HEK293 (cell line): ENCODE results near the gene VCL.

ENCODE experiments used
- PRDM1 ChIP-seq: fragments of 450-650 bp; formaldehyde crosslinking; IDR thresholded peaks from 2 replicates; pipeline ENCODE4; 2016; ENCODE audit warnings: missing biosample characterization, missing genetic modification characterization
- ZNF214 ChIP-seq: fragments of 450-650 bp; formaldehyde crosslinking; IDR thresholded peaks from 2 replicates; pipeline ENCODE4 v1.5.1; 2017; ENCODE audit warnings: missing biosample characterization, mild to moderate bottlenecking, missing genetic modification characterization, borderline replicate concordance
- ZNF23 ChIP-seq: fragments of 450-650 bp; formaldehyde crosslinking; IDR thresholded peaks from 2 replicates; pipeline ENCODE4 v1.5.1; 2016; ENCODE audit warnings: missing biosample characterization, missing genetic modification characterization, borderline replicate concordance
- ZNF610 ChIP-seq: fragments of 450-650 bp; formaldehyde crosslinking; IDR thresholded peaks from 2 replicates; pipeline ENCODE4 v1.5.1; 2016; ENCODE audit warnings: missing biosample characterization, missing genetic modification characterization, borderline replicate concordance
- ZNF670 ChIP-seq: fragments of 450-650 bp; formaldehyde crosslinking; IDR thresholded peaks from 2 replicates; pipeline ENCODE4 v1.5.1; 2016; ENCODE audit warnings: missing biosample characterization, missing genetic modification characterization, low read depth
- TF ChIP-seq, protein P1 (sequence below): fragments of 450-650 bp; formaldehyde crosslinking; conservative IDR thresholded peaks from 2 replicates; pipeline ENCODE4 v1.5.1; 2016; ENCODE audit warnings: low read depth, missing biosample characterization, missing genetic modification characterization
- TF ChIP-seq, protein P2 (sequence below): fragments of 450-650 bp; formaldehyde crosslinking; IDR thresholded peaks from 2 replicates; pipeline ENCODE4 v1.5.1; 2017; ENCODE audit warnings: missing biosample characterization, missing genetic modification characterization
- TF ChIP-seq, protein P3 (sequence below): fragments of 450-650 bp; formaldehyde crosslinking; IDR thresholded peaks from 2 replicates; pipeline ENCODE4 v1.5.1; 2017; ENCODE audit warnings: missing biosample characterization, missing genetic modification characterization
- TF ChIP-seq, protein P4 (sequence below): fragments of 450-650 bp; formaldehyde crosslinking; IDR thresholded peaks from 2 replicates; pipeline ENCODE4 v1.5.1; 2016; ENCODE audit warnings: missing biosample characterization, missing genetic modification characterization, borderline replicate concordance
- TF ChIP-seq, protein P5 (sequence below): fragments of 450-650 bp; formaldehyde crosslinking; IDR thresholded peaks from 2 replicates; pipeline ENCODE4 v1.5.1; 2016; ENCODE audit warnings: missing biosample characterization, missing genetic modification characterization
- TF ChIP-seq, protein P6 (sequence below): fragments of 450-650 bp; formaldehyde crosslinking; conservative IDR thresholded peaks from 2 replicates; pipeline ENCODE4 v1.5.1; 2016; ENCODE audit warnings: low read depth, missing biosample characterization, missing genetic modification characterization
- TF ChIP-seq, protein P7 (sequence below): fragments of 450-650 bp; formaldehyde crosslinking; IDR thresholded peaks from 2 replicates; pipeline ENCODE4 v1.5.1; 2017; ENCODE audit warnings: missing biosample characterization, missing genetic modification characterization

Gene VCL

DNA sequence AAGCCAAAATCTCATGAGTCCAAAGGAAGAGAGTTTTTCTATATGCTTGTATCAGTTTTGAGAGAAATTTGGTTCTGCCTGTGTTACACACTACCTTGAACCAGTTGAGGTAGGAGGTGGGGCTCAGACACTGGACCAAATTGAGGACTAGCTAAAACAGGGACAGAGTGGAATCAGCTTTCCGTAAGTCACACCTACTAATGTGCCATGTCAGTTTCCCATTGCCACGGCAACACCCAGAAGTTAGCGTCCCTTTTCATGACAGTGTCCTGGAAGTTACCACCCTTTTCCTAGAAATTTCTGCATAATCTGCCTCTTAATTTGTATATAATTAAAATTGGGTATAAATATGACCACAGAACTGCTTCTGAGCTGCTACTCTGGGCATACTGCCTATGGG lies 162.1 kb downstream of the VCL start (continued):
- TF ChIP-seq, protein P1, sequence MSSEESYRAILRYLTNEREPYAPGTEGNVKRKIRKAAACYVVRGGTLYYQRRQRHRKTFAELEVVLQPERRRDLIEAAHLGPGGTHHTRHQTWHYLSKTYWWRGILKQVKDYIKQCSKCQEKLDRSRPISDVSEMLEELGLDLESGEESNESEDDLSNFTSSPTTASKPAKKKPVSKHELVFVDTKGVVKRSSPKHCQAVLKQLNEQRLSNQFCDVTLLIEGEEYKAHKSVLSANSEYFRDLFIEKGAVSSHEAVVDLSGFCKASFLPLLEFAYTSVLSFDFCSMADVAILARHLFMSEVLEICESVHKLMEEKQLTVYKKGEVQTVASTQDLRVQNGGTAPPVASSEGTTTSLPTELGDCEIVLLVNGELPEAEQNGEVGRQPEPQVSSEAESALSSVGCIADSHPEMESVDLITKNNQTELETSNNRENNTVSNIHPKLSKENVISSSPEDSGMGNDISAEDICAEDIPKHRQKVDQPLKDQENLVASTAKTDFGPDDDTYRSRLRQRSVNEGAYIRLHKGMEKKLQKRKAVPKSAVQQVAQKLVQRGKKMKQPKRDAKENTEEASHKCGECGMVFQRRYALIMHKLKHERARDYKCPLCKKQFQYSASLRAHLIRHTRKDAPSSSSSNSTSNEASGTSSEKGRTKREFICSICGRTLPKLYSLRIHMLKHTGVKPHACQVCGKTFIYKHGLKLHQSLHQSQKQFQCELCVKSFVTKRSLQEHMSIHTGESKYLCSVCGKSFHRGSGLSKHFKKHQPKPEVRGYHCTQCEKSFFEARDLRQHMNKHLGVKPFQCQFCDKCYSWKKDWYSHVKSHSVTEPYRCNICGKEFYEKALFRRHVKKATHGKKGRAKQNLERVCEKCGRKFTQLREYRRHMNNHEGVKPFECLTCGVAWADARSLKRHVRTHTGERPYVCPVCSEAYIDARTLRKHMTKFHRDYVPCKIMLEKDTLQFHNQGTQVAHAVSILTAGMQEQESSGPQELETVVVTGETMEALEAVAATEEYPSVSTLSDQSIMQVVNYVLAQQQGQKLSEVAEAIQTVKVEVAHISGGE = no peak
- TF ChIP-seq ZNF23 (tag by site-specific recombination) (no peak), ZNF670 (tag by site-specific recombination) (no peak), PRDM1 (tag by site-specific recombination) (no peak), ZNF214 (no peak), ZNF610 (tag by site-specific recombination) (no peak)
- TF ChIP-seq, protein P2, sequence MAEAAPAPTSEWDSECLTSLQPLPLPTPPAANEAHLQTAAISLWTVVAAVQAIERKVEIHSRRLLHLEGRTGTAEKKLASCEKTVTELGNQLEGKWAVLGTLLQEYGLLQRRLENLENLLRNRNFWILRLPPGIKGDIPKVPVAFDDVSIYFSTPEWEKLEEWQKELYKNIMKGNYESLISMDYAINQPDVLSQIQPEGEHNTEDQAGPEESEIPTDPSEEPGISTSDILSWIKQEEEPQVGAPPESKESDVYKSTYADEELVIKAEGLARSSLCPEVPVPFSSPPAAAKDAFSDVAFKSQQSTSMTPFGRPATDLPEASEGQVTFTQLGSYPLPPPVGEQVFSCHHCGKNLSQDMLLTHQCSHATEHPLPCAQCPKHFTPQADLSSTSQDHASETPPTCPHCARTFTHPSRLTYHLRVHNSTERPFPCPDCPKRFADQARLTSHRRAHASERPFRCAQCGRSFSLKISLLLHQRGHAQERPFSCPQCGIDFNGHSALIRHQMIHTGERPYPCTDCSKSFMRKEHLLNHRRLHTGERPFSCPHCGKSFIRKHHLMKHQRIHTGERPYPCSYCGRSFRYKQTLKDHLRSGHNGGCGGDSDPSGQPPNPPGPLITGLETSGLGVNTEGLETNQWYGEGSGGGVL = no peak
- TF ChIP-seq, protein P3, sequence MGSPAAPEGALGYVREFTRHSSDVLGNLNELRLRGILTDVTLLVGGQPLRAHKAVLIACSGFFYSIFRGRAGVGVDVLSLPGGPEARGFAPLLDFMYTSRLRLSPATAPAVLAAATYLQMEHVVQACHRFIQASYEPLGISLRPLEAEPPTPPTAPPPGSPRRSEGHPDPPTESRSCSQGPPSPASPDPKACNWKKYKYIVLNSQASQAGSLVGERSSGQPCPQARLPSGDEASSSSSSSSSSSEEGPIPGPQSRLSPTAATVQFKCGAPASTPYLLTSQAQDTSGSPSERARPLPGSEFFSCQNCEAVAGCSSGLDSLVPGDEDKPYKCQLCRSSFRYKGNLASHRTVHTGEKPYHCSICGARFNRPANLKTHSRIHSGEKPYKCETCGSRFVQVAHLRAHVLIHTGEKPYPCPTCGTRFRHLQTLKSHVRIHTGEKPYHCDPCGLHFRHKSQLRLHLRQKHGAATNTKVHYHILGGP (tag by site-specific recombination) = no peak
- TF ChIP-seq, protein P4, sequence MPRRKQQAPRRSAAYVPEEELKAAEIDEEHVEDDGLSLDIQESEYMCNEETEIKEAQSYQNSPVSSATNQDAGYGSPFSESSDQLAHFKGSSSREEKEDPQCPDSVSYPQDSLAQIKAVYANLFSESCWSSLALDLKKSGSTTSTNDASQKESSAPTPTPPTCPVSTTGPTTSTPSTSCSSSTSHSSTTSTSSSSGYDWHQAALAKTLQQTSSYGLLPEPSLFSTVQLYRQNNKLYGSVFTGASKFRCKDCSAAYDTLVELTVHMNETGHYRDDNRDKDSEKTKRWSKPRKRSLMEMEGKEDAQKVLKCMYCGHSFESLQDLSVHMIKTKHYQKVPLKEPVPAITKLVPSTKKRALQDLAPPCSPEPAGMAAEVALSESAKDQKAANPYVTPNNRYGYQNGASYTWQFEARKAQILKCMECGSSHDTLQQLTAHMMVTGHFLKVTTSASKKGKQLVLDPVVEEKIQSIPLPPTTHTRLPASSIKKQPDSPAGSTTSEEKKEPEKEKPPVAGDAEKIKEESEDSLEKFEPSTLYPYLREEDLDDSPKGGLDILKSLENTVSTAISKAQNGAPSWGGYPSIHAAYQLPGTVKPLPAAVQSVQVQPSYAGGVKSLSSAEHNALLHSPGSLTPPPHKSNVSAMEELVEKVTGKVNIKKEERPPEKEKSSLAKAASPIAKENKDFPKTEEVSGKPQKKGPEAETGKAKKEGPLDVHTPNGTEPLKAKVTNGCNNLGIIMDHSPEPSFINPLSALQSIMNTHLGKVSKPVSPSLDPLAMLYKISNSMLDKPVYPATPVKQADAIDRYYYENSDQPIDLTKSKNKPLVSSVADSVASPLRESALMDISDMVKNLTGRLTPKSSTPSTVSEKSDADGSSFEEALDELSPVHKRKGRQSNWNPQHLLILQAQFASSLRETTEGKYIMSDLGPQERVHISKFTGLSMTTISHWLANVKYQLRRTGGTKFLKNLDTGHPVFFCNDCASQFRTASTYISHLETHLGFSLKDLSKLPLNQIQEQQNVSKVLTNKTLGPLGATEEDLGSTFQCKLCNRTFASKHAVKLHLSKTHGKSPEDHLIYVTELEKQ (tag by site-specific recombination) = no peak
- TF ChIP-seq, protein P5, sequence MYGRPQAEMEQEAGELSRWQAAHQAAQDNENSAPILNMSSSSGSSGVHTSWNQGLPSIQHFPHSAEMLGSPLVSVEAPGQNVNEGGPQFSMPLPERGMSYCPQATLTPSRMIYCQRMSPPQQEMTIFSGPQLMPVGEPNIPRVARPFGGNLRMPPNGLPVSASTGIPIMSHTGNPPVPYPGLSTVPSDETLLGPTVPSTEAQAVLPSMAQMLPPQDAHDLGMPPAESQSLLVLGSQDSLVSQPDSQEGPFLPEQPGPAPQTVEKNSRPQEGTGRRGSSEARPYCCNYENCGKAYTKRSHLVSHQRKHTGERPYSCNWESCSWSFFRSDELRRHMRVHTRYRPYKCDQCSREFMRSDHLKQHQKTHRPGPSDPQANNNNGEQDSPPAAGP (tag by site-specific recombination) = no peak
- TF ChIP-seq, protein P6, sequence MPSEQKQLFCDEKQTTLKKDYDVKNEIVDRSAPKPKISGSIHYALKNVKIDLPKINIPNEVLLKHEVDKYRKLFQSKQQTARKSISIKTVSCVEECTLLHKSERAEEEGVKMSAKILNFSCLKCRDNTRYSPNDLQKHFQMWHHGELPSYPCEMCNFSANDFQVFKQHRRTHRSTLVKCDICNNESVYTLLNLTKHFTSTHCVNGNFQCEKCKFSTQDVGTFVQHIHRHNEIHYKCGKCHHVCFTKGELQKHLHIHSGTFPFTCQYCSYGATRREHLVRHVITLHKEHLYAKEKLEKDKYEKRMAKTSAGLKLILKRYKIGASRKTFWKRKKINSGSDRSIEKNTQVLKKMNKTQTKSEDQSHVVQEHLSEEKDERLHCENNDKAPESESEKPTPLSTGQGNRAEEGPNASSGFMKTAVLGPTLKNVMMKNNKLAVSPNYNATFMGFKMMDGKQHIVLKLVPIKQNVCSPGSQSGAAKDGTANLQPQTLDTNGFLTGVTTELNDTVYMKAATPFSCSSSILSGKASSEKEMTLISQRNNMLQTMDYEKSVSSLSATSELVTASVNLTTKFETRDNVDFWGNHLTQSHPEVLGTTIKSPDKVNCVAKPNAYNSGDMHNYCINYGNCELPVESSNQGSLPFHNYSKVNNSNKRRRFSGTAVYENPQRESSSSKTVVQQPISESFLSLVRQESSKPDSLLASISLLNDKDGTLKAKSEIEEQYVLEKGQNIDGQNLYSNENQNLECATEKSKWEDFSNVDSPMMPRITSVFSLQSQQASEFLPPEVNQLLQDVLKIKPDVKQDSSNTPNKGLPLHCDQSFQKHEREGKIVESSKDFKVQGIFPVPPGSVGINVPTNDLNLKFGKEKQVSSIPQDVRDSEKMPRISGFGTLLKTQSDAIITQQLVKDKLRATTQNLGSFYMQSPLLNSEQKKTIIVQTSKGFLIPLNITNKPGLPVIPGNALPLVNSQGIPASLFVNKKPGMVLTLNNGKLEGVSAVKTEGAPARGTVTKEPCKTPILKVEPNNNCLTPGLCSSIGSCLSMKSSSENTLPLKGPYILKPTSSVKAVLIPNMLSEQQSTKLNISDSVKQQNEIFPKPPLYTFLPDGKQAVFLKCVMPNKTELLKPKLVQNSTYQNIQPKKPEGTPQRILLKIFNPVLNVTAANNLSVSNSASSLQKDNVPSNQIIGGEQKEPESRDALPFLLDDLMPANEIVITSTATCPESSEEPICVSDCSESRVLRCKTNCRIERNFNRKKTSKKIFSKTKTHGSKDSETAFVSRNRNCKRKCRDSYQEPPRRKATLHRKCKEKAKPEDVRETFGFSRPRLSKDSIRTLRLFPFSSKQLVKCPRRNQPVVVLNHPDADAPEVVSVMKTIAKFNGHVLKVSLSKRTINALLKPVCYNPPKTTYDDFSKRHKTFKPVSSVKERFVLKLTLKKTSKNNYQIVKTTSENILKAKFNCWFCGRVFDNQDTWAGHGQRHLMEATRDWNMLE = no peak
- TF ChIP-seq, protein P7, sequence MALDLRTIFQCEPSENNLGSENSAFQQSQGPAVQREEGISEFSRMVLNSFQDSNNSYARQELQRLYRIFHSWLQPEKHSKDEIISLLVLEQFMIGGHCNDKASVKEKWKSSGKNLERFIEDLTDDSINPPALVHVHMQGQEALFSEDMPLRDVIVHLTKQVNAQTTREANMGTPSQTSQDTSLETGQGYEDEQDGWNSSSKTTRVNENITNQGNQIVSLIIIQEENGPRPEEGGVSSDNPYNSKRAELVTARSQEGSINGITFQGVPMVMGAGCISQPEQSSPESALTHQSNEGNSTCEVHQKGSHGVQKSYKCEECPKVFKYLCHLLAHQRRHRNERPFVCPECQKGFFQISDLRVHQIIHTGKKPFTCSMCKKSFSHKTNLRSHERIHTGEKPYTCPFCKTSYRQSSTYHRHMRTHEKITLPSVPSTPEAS (tag by site-specific recombination) = no peak
